ENCODE data around the gene GOLGA8N. TPM values are rescaled to one million over a fixed set of nuclear protein-coding genes. Genes with fewer than 3 reads are reported as not detected.

Gene GOLGA8N
- total and polyA plus RNA-seq, 7 experiments from 2014 or later: 0.28 to 19.4 (median 12.8) TPM; not detected in 1

DNA sequence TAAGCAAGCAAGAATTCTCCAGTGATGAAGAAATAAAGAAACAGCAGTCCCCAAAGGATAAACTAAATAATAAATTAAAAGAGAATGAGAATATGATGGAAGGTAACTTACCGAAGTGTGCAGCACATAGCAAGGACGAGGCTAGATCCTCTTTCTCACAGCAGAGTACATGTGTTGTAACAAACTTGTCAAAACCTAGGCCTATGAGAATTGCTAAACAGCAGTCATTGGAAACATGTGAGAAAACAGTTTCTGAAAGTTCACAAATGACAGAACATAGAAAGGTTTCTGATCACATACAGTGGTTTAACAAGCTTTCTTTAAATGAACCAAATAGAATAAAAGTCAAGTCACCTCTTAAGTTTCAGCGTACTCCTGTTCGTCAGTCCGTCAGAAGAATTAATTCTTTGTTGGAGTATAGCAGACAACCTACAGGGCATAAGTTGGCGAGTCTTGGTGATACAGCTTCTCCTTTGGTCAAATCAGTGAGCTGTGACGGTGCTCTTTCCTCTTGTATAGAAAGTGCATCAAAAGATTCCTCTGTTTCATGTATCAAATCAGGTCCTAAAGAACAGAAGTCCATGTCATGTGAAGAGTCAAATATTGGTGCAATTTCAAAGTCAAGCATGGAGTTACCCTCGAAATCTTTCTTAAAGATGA is 43.8 kb downstream of the GOLGA8N start:
- H3K9me3 ChIP-seq (ENCODE audit: control insufficient read depth in 2 of 3, low read length in 3 of 3): no peaks in the 10 kb centered on the region
- POLR2A ChIA-PET: no interaction called here
- H3K27me3 Mint-ChIP-seq: peaks cover 0 to 9% (median 8%) of the 10 kb centered on the region in 5 donors
- DNase-seq (no peak), ATAC-seq (no peak)
- H3K36me3 Mint-ChIP-seq: peaks cover 8 to 24% (median 14%) of the 10 kb centered on the region in 5 donors
- H3K27ac ChIP-seq (ENCODE audit: low read depth, low read length): no peak overlapping the region
- no peak overlapping the region for H3K4me3 ChIP-seq (ENCODE audit: low read length)
- no peak overlapping the region for H3K27ac Mint-ChIP-seq
- peaks cover 0 to 11% (median 0%) of the 10 kb centered on the region in 7 donors for H3K4me1 Mint-ChIP-seq
- no peaks in the 10 kb centered on the region for H3K27me3 ChIP-seq (ENCODE audit: control insufficient read depth in 2 of 2, insufficient read depth in 2 of 2, low read length in 2 of 2)
- CTCF ChIA-PET: no interaction called here
- H3K4me1 ChIP-seq (ENCODE audit: control insufficient read depth in 2 of 2, insufficient read depth in 2 of 2, low read length in 2 of 2): no peaks in the 10 kb centered on the region
- H3K9me3 Mint-ChIP-seq: no peaks in the 10 kb centered on the region
- intact Hi-C loops (cut with micrococcal nuclease): no loop called here
- no peak overlapping the region for H3K4me3 Mint-ChIP-seq
- H3K36me3 ChIP-seq (ENCODE audit: control insufficient read depth in 2 of 3, insufficient read depth in 3 of 3, low read length in 3 of 3): peaks cover 0 to 11% (median 5%) of the 10 kb centered on the region in 3 experiments

DNA sequence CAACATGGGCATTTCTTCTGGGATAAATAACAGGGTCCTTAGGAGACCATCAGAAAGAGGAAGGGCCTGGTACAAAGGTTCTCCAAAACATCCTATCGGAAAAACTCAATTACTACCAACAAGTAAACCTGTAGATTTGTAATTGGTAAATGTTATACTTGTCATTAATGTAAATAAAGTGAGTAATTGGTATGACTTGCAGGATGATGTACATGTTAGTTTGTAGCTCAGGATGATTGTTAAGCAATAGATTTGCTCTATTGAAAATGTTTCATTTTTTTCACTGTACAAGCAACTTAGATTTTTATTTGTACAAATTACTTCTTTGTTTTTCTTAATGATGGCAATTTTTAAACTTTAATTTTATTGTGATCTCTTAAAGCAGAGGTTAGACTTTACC is 44.4 kb downstream of the GOLGA8N start:
- ATAC-seq (no peak), DNase-seq (no peak)
- Histone ChIP-seq H3K4me3 (ENCODE audit: low read length) (no peak overlapping the region), H3K27ac (ENCODE audit: low read depth, low read length) (no peak overlapping the region), H3K4me1 (ENCODE audit: control insufficient read depth in 2 of 2, insufficient read depth in 2 of 2, low read length in 2 of 2) (no peaks in the 10 kb centered on the region), H3K27me3 (ENCODE audit: control insufficient read depth in 2 of 2, insufficient read depth in 2 of 2, low read length in 2 of 2) (no peaks in the 10 kb centered on the region), H3K9me3 (ENCODE audit: control insufficient read depth in 2 of 3, low read length in 3 of 3) (no peaks in the 10 kb centered on the region), H3K36me3 (ENCODE audit: control insufficient read depth in 2 of 3, insufficient read depth in 3 of 3, low read length in 3 of 3) (peaks cover 0 to 11% (median 5%) of the 10 kb centered on the region in 3 experiments)
- H3K4me1 Mint-ChIP-seq: peaks cover 0 to 11% (median 0%) of the 10 kb centered on the region in 7 donors
- H3K4me3 Mint-ChIP-seq: no peak overlapping the region
- intact Hi-C loops (cut with micrococcal nuclease): no loop called here
- CTCF ChIA-PET: no interaction called here
- H3K9me3 Mint-ChIP-seq: no peaks in the 10 kb centered on the region
- POLR2A ChIA-PET: no interaction called here
- H3K36me3 Mint-ChIP-seq: peaks cover 8 to 24% (median 14%) of the 10 kb centered on the region in 5 donors
- no peak overlapping the region for H3K27ac Mint-ChIP-seq
- H3K27me3 Mint-ChIP-seq: peaks cover 0 to 10% (median 9%) of the 10 kb centered on the region in 5 donors

DNA sequence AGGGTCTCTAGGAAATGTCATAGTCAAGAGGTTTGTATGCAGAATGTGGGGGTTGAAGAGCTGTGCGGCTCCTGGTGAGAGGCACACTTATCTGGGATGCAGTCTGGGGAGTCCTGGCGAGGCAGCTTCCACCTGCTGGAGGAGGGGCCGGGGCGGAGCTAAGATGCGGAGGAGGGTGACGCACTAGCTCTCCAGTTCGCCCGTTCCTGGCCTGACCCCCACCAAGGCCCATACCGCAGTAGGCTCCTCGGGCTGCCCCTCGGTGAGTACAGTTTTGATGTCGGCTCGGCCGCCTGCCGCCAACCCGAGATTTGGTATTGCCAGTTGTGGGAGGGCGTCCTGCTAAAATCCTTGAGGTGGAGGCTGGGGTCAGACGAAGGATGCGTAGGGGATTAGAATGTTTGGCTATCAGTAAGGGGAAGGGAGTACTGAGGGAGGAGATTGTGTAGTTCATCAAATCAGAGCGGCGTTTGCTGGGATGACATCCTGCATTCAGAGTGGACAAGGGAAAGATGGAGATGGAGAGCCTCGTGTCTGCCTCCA is 48.3 kb downstream of the GOLGA8N start, which contains the start of gene SCG5:
TSS of gene SCG5 (plus strand) at position 194 of the 543 bp plus-strand sequence. CDS start 1,883 bp downstream, outside the sequence.
- Histone ChIP-seq H3K27me3 (ENCODE audit: control insufficient read depth in 2 of 2, insufficient read depth in 2 of 2, low read length in 2 of 2) (no peaks in the 10 kb centered on the region), H3K9me3 (ENCODE audit: control insufficient read depth in 2 of 3, low read length in 3 of 3) (no peaks in the 10 kb centered on the region), H3K36me3 (ENCODE audit: control insufficient read depth in 2 of 3, insufficient read depth in 3 of 3, low read length in 3 of 3) (peaks cover 0 to 6% (median 0%) of the 10 kb centered on the region in 3 experiments), H3K4me3 (ENCODE audit: low read length) (no peak within 1 kb of the TSS), H3K4me1 (ENCODE audit: control insufficient read depth in 2 of 2, insufficient read depth in 2 of 2, low read length in 2 of 2) (no peaks in the 10 kb centered on the region), H3K27ac (ENCODE audit: low read depth, low read length) (no peak within 1 kb of the TSS)
- peak within 1 kb of the TSS in 3 of 10 donors; percentile 0 to 24 (median 15) for H3K4me3 Mint-ChIP-seq
- CTCF ChIA-PET: no interaction called here
- H3K36me3 Mint-ChIP-seq: peaks cover 0 to 15% (median 5%) of the 10 kb centered on the region in 5 donors
- DNase-seq (no peak), ATAC-seq (no peak)
- H3K4me1 Mint-ChIP-seq: peaks cover 0 to 12% (median 0%) of the 10 kb centered on the region in 7 donors
- H3K27me3 Mint-ChIP-seq: peaks cover 0 to 15% (median 9%) of the 10 kb centered on the region in 5 donors
- intact Hi-C loops (cut with micrococcal nuclease): no loop called here
- POLR2A ChIA-PET: no interaction called here
- peak within 1 kb of the TSS in 1 of 9 donors; percentile 1 for H3K27ac Mint-ChIP-seq
- H3K9me3 Mint-ChIP-seq: no peaks in the 10 kb centered on the region

DNA sequence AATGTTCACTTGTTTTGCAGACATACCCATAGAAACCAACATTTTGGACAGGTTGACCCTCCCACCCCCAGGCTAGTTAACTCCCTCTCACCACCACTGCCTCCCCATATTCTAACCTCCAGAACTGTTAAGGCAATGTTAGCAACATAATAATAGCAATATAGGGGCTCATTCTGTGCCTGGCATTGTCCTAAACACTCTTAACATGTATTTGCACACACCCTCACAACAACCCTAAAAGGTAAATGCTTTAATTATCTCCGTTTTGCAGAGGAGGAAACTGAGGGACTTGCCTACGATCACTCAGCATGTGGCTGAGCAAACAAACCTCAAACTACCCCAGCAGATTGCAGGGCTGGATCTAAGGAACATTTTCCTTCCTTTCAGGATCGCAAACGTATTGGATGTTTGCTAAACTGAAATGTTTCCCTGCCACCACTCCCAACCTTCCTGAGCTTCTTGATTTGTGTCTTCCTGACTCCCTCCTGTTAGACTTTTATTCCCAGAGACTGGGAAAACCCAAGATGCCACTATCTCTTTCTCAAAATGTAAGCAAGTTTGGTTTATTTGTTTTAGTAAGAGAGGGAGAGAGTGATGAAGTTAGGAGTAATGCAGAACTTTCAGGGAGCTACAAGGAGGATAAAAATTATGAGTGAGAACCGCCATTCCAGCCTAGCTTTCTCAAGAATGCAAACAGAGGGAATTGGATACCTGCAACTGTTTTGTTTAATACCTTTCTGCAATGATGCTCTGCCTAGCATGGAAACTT is 49.6 kb downstream of the GOLGA8N start:
- Histone ChIP-seq H3K27me3 (ENCODE audit: control insufficient read depth in 2 of 2, insufficient read depth in 2 of 2, low read length in 2 of 2) (no peaks in the 10 kb centered on the region), H3K9me3 (ENCODE audit: control insufficient read depth in 2 of 3, low read length in 3 of 3) (no peaks in the 10 kb centered on the region), H3K4me3 (ENCODE audit: low read length) (no peak overlapping the region), H3K36me3 (ENCODE audit: control insufficient read depth in 2 of 3, insufficient read depth in 3 of 3, low read length in 3 of 3) (no peaks in the 10 kb centered on the region), H3K4me1 (ENCODE audit: control insufficient read depth in 2 of 2, insufficient read depth in 2 of 2, low read length in 2 of 2) (no peaks in the 10 kb centered on the region), H3K27ac (ENCODE audit: low read depth, low read length) (no peak overlapping the region)
- H3K9me3 Mint-ChIP-seq: no peaks in the 10 kb centered on the region
- ChIA-PET POLR2A (no interaction called here), CTCF (no interaction called here)
- H3K27ac Mint-ChIP-seq: no peak overlapping the region
- peaks cover 0 to 12% (median 0%) of the 10 kb centered on the region in 7 donors for H3K4me1 Mint-ChIP-seq
- ATAC-seq (no peak), DNase-seq (no peak)
- H3K4me3 Mint-ChIP-seq: no peak overlapping the region
- peaks cover 0 to 18% (median 3%) of the 10 kb centered on the region in 5 donors for H3K36me3 Mint-ChIP-seq
- H3K27me3 Mint-ChIP-seq: peaks cover 0 to 15% (median 9%) of the 10 kb centered on the region in 5 donors
- intact Hi-C loops (cut with micrococcal nuclease): no loop called here

DNA sequence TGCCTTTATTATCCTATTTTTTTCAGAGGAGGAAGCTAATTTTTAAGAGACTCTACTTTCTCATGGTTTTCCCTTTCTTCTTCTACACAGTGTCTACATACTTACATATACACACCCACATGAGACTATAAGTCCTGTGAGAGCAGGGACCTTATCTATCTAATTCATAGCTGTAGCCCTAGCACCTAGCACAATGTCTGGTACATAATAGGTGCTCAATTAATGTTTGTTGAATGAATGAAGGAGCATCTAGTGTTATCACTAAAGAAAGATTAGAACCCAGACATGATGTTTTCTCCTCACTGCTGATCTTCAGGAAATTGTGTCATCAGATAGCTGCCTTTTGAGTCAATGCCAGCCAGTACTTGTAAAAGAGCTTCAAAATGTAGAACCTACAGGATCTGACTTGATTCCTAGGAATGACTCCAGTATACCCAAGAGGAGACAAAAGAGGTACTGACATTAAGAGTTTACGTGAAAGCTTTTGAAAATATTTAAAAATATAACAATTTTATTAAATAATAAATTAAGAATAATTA is 50.7 kb downstream of the GOLGA8N start:
- H3K9me3 Mint-ChIP-seq: no peaks in the 10 kb centered on the region
- no peaks in the 10 kb centered on the region for H3K27me3 ChIP-seq (ENCODE audit: control insufficient read depth in 2 of 2, insufficient read depth in 2 of 2, low read length in 2 of 2)
- H3K36me3 ChIP-seq (ENCODE audit: control insufficient read depth in 2 of 3, insufficient read depth in 3 of 3, low read length in 3 of 3): no peaks in the 10 kb centered on the region
- CTCF ChIA-PET: no interaction called here
- H3K4me3 ChIP-seq (ENCODE audit: low read length): no peak overlapping the region
- intact Hi-C loops (cut with micrococcal nuclease): no loop called here
- peaks cover 0 to 15% (median 9%) of the 10 kb centered on the region in 5 donors for H3K27me3 Mint-ChIP-seq
- no peak overlapping the region for H3K4me3 Mint-ChIP-seq
- H3K27ac Mint-ChIP-seq: no peak overlapping the region
- ATAC-seq (no peak), DNase-seq (no peak)
- no peak overlapping the region for H3K27ac ChIP-seq (ENCODE audit: low read depth, low read length)
- H3K9me3 ChIP-seq (ENCODE audit: control insufficient read depth in 2 of 3, low read length in 3 of 3): no peaks in the 10 kb centered on the region
- peaks cover 0 to 12% (median 0%) of the 10 kb centered on the region in 7 donors for H3K4me1 Mint-ChIP-seq
- H3K36me3 Mint-ChIP-seq: peaks cover 0 to 24% (median 3%) of the 10 kb centered on the region in 5 donors
- POLR2A ChIA-PET: no interaction called here
- no peaks in the 10 kb centered on the region for H3K4me1 ChIP-seq (ENCODE audit: control insufficient read depth in 2 of 2, insufficient read depth in 2 of 2, low read length in 2 of 2)

DNA sequence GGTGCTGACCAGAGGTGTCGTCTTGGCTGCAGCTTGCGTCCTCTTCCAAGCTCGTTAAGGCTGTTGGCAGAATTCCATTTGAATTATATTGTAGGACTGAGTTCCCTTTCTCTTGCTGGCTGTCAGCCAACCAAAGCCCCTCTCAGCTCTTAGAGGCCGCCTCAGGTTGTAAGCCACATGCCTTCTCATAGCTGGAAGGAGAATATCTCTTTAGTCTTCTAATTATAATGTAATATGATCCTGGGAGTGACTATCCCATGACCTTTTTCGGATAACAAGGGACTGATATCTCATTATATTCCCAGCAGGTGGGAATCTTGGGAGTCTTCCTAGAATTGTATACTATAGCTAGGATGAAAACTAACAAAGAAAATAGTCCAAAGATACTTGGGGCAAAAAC is 53.0 kb downstream of the GOLGA8N start:
- intact Hi-C loops (cut with micrococcal nuclease): no loop called here
- no peaks in the 10 kb centered on the region for H3K9me3 Mint-ChIP-seq
- no peak for DNase-seq
- ChIA-PET POLR2A (no interaction called here), CTCF (no interaction called here)
- Histone ChIP-seq H3K4me3 (ENCODE audit: low read length) (no peak overlapping the region), H3K27me3 (ENCODE audit: control insufficient read depth in 2 of 2, insufficient read depth in 2 of 2, low read length in 2 of 2) (no peaks in the 10 kb centered on the region), H3K9me3 (ENCODE audit: control insufficient read depth in 2 of 3, low read length in 3 of 3) (no peaks in the 10 kb centered on the region), H3K36me3 (ENCODE audit: control insufficient read depth in 2 of 3, insufficient read depth in 3 of 3, low read length in 3 of 3) (no peaks in the 10 kb centered on the region), H3K4me1 (ENCODE audit: control insufficient read depth in 2 of 2, insufficient read depth in 2 of 2, low read length in 2 of 2) (no peaks in the 10 kb centered on the region), H3K27ac (ENCODE audit: low read depth, low read length) (no peak overlapping the region)
- peaks cover 0 to 21% (median 0%) of the 10 kb centered on the region in 5 donors for H3K36me3 Mint-ChIP-seq
- no peak overlapping the region for H3K4me3 Mint-ChIP-seq
- peaks cover 0 to 10% (median 0%) of the 10 kb centered on the region in 7 donors for H3K4me1 Mint-ChIP-seq
- ATAC-seq: no peak
- H3K27ac Mint-ChIP-seq: no peak overlapping the region
- H3K27me3 Mint-ChIP-seq: peaks cover 0 to 12% (median 6%) of the 10 kb centered on the region in 5 donors
